NT2/D1 (cell line): ENCODE results near the gene RHEBL1.

ENCODE experiments used
- SUZ12 ChIP-seq: IDR thresholded peaks from 2 replicates; pipeline ENCODE4 v1.6.1; 2011; ENCODE audit not compliant: insufficient read length, insufficient read depth; ENCODE audit errors: extremely low read depth
- ZNF274 ChIP-seq: IDR thresholded peaks from 2 replicates; pipeline ENCODE4 v1.6.1; 2011; ENCODE audit warnings: mild to moderate bottlenecking, low read depth, low read length

- no peak for TF ChIP-seq ZNF274
- TF ChIP-seq SUZ12: no peak
These were observed 30.1 kb downstream of the RHEBL1 start for GRCh38 chr12:49039421-49040363.
